ENCODE results near the gene RNF11. TPM values are rescaled to one million over a fixed set of nuclear protein-coding genes. Genes with fewer than 3 reads are reported as not detected.

Gene RNF11
- total RNA-seq, 1 donor from 2014 or later = 126 TPM

- peaks cover 7% of the 10 kb centered on the region for H3K4me1 ChIP-seq (ENCODE audit: insufficient read depth, low read length)
- Mint-ChIP-seq H3K4me3 (ENCODE audit: unreplicated experiment) (no peak overlapping the region), H3K4me1 (ENCODE audit: low read depth, unreplicated experiment) (peaks cover 20% of the 10 kb centered on the region), H3K36me3 (ENCODE audit: low read depth, unreplicated experiment) (no peaks in the 10 kb centered on the region), H3K9me3 (ENCODE audit: unreplicated experiment) (no peaks in the 10 kb centered on the region), H3K27ac (ENCODE audit: unreplicated experiment) (no peak overlapping the region), H3K27me3 (ENCODE audit: low read depth, unreplicated experiment) (no peaks in the 10 kb centered on the region)
- no peak overlapping the region for H3K9ac ChIP-seq (ENCODE audit: low read length)
- no peaks in the 10 kb centered on the region for H3K27me3 ChIP-seq (ENCODE audit: insufficient read depth, low read length)
- no peak overlapping the region for H2AFZ ChIP-seq (ENCODE audit: low read depth, low read length)
- no peak for DNase-seq (ENCODE audit: low read depth)
- H3K27ac ChIP-seq (ENCODE audit: low read depth, low read length) = no peak overlapping the region
- TF ChIP-seq EZH2 (IDR thresholded peaks at IDR 0.05; ENCODE audit: insufficient read depth, low read length) (no peak), CTCF (IDR thresholded peaks at IDR 0.05; ENCODE audit: insufficient read depth, low read depth, low read length) (no peak)
- no peak overlapping the region for H3K4me3 ChIP-seq (ENCODE audit: insufficient read depth, low read depth, low read length)
- no peak overlapping the region for H3K4me2 ChIP-seq (ENCODE audit: low read length)
- no peaks in the 10 kb centered on the region for H3K9me3 ChIP-seq (ENCODE audit: insufficient read depth, low read depth, low read length)
- no peaks in the 10 kb centered on the region for H3K36me3 ChIP-seq (ENCODE audit: insufficient read depth, low read length)
- no peak for FAIRE-seq
- peaks cover 97% of the 10 kb centered on the region for H4K20me1 ChIP-seq (ENCODE audit: insufficient read depth, low read length)
- peaks cover 100% of the 10 kb centered on the region for H3K79me2 ChIP-seq (ENCODE audit: insufficient read depth, low read length)
Observed at GRCh38 chr1:51242546-51242945, 6.5 kb downstream of the RNF11 start.

- H3K4me1 Mint-ChIP-seq (ENCODE audit: low read depth, unreplicated experiment) = no peaks in the 10 kb centered on the region
Observed at GRCh38 chr1:51247022-51247421, 10.9 kb downstream of the RNF11 start.

More at GRCh38 chr1:51247022-51247421, 10.9 kb downstream of the RNF11 start:
- H3K27ac ChIP-seq (ENCODE audit: low read depth, low read length) = no peak overlapping the region
- no peaks in the 10 kb centered on the region for H3K4me1 ChIP-seq (ENCODE audit: insufficient read depth, low read length)
- H3K27me3 ChIP-seq (ENCODE audit: insufficient read depth, low read length) = no peaks in the 10 kb centered on the region
- H3K9me3 ChIP-seq (ENCODE audit: insufficient read depth, low read depth, low read length) = no peaks in the 10 kb centered on the region
- H4K20me1 ChIP-seq (ENCODE audit: insufficient read depth, low read length) = peaks cover 86% of the 10 kb centered on the region
- TF ChIP-seq CTCF (IDR thresholded peaks at IDR 0.05; ENCODE audit: insufficient read depth, low read depth, low read length) (no peak), EZH2 (IDR thresholded peaks at IDR 0.05; ENCODE audit: insufficient read depth, low read length) (no peak)
- Mint-ChIP-seq H3K27me3 (ENCODE audit: low read depth, unreplicated experiment) (no peaks in the 10 kb centered on the region), H3K9me3 (ENCODE audit: unreplicated experiment) (no peaks in the 10 kb centered on the region), H3K4me3 (ENCODE audit: unreplicated experiment) (no peak overlapping the region), H3K36me3 (ENCODE audit: low read depth, unreplicated experiment) (no peaks in the 10 kb centered on the region), H3K27ac (ENCODE audit: unreplicated experiment) (no peak overlapping the region)
- no peaks in the 10 kb centered on the region for H3K36me3 ChIP-seq (ENCODE audit: insufficient read depth, low read length)
- DNase-seq (ENCODE audit: low read depth) (no peak), FAIRE-seq (no peak)
- no peak overlapping the region for H3K4me3 ChIP-seq (ENCODE audit: insufficient read depth, low read depth, low read length)
- no peak overlapping the region for H2AFZ ChIP-seq (ENCODE audit: low read depth, low read length)
- peaks cover 99% of the 10 kb centered on the region for H3K79me2 ChIP-seq (ENCODE audit: insufficient read depth, low read length)
- H3K9ac ChIP-seq (ENCODE audit: low read length) = no peak overlapping the region
- H3K4me2 ChIP-seq (ENCODE audit: low read length) = no peak overlapping the region
